Suprapubic skin (tissue), 4 donors: ENCODE results near the gene SLC35A4. TPM values are rescaled to one million over a fixed set of nuclear protein-coding genes. Genes with fewer than 3 reads are reported as not detected.

Experiments
- DNase-seq, 2 donors: peaks; one replicate each; pipeline ENCODE4 v3.0.0-alpha.2; 2019; ENCODE audit warnings: low spot score in 2 of 2
- H3K27ac ChIP-seq: fragments of 200-600 bp; sonication (generic); one replicate; pipeline ENCODE4 v1.5.1; 2019
- H3K27me3 ChIP-seq: fragments of 200-600 bp; sonication (generic); one replicate; pipeline ENCODE4 v1.5.1; 2019
- H3K36me3 ChIP-seq: fragments of 200-600 bp; sonication (generic); one replicate; pipeline ENCODE4 v1.5.1; 2019
- H3K4me1 ChIP-seq: fragments of 200-600 bp; sonication (generic); one replicate; pipeline ENCODE4 v1.5.1; 2019
- H3K4me3 ChIP-seq: fragments of 200-600 bp; sonication (generic); one replicate; pipeline ENCODE4 v1.5.1; 2019; ENCODE audit warnings: mild to moderate bottlenecking
- H3K9me3 ChIP-seq: fragments of 200-600 bp; sonication (generic); one replicate; pipeline ENCODE4 v1.5.1; 2019
- EP300 ChIP-seq: sonication (generic); formaldehyde crosslinking; IDR thresholded peaks from one replicate; pipeline ENCODE4 v1.6.1; 2017; ENCODE audit warnings: antibody characterized with exemption
- POLR2A ChIP-seq, 2 donors: fragments of 450-650 bp; IDR thresholded peaks; one replicate each; pipeline ENCODE4 v1.6.1; 2017; ENCODE audit warnings: antibody characterized with exemption in 2 of 2, mild to moderate bottlenecking in 2 of 2, moderate library complexity in 2 of 2
- POLR2AphosphoS5 ChIP-seq, 3 donors: sonication (generic); formaldehyde crosslinking; IDR thresholded peaks; one replicate each; pipeline ENCODE4 v1.6.1; 2017; ENCODE audit warnings: antibody characterized with exemption in 3 of 3
- WGBS: methylation state at CpG from one replicate; pipeline ENCODE4 v1.1.5; 2018; 5-methylcytosine and 5-hydroxymethylcytosine counted together
- total RNA-seq, 4 donors: library from RNA; depleted of rRNA; stranded (reverse); fragments of >200 nt; gene quantifications; one replicate each; pipeline ENCODE4 v1.1.0, GENCODE V29; 2016
- TF ChIP-seq, protein P1 (sequence below), 2 donors: fragments of 200-600 bp in 1 of 2; fragments of 450-650 bp in 1 of 2; sonication (generic) in 1 of 2; IDR thresholded peaks; one replicate each; pipeline ENCODE4 v1.5.1; 2016 to 2019; ENCODE audit warnings: antibody characterized with exemption in 2 of 2, mild to moderate bottlenecking in 1 of 2, moderate library complexity in 1 of 2

The SLC35A4 gene
- total RNA-seq, 4 donors from 2014 or later, result 30.7 to 85.0 (median 63.1) TPM

GRCh38 chr5:140569197-140569596 is 4.6 kb downstream of the SLC35A4 start:
- Histone ChIP-seq H3K36me3 (peaks cover 26% of the 10 kb centered on the region), H3K27ac (peak overlapping the region; percentile 3), H3K9me3 (no peaks in the 10 kb centered on the region), H3K4me1 (peaks cover 36% of the 10 kb centered on the region), H3K4me3 (no peak overlapping the region), H3K27me3 (no peaks in the 10 kb centered on the region)
- no peak for DNase-seq
- TF ChIP-seq POLR2AphosphoS5 (IDR thresholded peaks at IDR 0.05) (no peak), POLR2A (IDR thresholded peaks at IDR 0.05) (no peak)
- TF ChIP-seq, protein P1, sequence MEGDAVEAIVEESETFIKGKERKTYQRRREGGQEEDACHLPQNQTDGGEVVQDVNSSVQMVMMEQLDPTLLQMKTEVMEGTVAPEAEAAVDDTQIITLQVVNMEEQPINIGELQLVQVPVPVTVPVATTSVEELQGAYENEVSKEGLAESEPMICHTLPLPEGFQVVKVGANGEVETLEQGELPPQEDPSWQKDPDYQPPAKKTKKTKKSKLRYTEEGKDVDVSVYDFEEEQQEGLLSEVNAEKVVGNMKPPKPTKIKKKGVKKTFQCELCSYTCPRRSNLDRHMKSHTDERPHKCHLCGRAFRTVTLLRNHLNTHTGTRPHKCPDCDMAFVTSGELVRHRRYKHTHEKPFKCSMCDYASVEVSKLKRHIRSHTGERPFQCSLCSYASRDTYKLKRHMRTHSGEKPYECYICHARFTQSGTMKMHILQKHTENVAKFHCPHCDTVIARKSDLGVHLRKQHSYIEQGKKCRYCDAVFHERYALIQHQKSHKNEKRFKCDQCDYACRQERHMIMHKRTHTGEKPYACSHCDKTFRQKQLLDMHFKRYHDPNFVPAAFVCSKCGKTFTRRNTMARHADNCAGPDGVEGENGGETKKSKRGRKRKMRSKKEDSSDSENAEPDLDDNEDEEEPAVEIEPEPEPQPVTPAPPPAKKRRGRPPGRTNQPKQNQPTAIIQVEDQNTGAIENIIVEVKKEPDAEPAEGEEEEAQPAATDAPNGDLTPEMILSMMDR (IDR thresholded peaks at IDR 0.05), result no peak
- 37% methylated on average over 4 of the region's 4 CpGs for WGBS

- Histone ChIP-seq H3K27ac (no peak overlapping the region), H3K4me3 (no peak overlapping the region), H3K36me3 (peaks cover 26% of the 10 kb centered on the region), H3K4me1 (peaks cover 34% of the 10 kb centered on the region), H3K27me3 (no peaks in the 10 kb centered on the region), H3K9me3 (no peaks in the 10 kb centered on the region)
- no peak for DNase-seq
- no peak for TF ChIP-seq POLR2AphosphoS5 (IDR thresholded peaks at IDR 0.05)
- TF ChIP-seq, protein P1 (IDR thresholded peaks at IDR 0.05), result no peak
- TF ChIP-seq POLR2A (IDR thresholded peaks at IDR 0.05), result no peak
- no peak for TF ChIP-seq EP300
- WGBS, result 75% methylated on average over 4 of the region's 4 CpGs
Observed at GRCh38 chr5:140570058-140570457, 5.4 kb downstream of the SLC35A4 start.

DNA sequence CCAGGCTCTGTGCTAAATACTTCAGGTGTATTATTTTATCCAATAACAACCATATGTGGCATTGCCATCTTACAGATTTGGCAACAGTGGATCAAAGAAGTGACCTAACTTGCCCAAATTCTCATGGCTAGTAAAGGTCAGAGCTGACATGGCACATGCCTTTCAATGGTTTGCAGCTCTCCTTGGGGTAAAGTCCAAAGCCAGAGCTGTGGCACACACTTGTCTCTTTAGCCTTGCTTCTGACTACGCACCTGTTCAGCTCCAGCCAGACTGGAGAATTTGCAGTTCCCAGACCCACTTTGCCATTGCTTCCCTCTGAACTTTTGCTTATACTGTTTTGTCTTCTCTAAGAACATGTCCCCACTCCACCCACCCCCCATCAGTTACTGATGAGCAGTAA is 5.9 kb downstream of the SLC35A4 start:
- 100% methylated on average over 1 of the region's 1 CpG for WGBS
- no peak overlapping the region for H3K27ac ChIP-seq
- DNase-seq, result no peak
- peaks cover 26% of the 10 kb centered on the region for H3K36me3 ChIP-seq
- H3K27me3 ChIP-seq, result no peaks in the 10 kb centered on the region
- H3K4me1 ChIP-seq, result peaks cover 30% of the 10 kb centered on the region
- H3K4me3 ChIP-seq, result no peak overlapping the region
- TF ChIP-seq, protein P1 (IDR thresholded peaks at IDR 0.05), result no peak
- TF ChIP-seq POLR2AphosphoS5 (IDR thresholded peaks at IDR 0.05) (no peak), POLR2A (IDR thresholded peaks at IDR 0.05) (no peak), EP300 (no peak)
- no peaks in the 10 kb centered on the region for H3K9me3 ChIP-seq

DNA sequence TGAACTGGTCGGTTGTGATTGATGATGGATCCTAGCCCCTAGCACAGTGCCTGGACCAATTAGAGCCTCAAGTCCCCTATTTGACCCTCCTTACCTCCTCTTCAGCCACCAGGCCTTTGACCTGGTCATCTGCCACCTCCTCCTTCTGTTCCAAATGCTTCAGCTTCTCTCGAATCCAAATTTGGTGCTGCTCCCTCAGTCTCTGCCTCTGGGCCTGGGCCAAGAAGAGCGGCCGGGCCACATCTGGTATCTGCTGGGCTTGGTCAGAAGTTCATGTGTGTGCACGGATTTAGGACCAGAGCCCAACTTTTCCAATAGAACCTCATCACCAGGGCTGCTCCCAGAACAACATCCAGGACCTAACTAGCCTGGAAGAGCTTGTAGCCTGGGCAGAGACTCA is 6.5 kb downstream of the SLC35A4 start:
- Histone ChIP-seq H3K36me3 (peaks cover 26% of the 10 kb centered on the region), H3K4me1 (peaks cover 24% of the 10 kb centered on the region), H3K27ac (no peak overlapping the region), H3K9me3 (no peaks in the 10 kb centered on the region), H3K27me3 (no peaks in the 10 kb centered on the region), H3K4me3 (no peak overlapping the region)
- 78% methylated on average over 5 of the region's 5 CpGs for WGBS
- no peak for DNase-seq
- TF ChIP-seq POLR2AphosphoS5 (IDR thresholded peaks at IDR 0.05) (no peak), EP300 (no peak), POLR2A (IDR thresholded peaks at IDR 0.05) (no peak)
- TF ChIP-seq, protein P1 (IDR thresholded peaks at IDR 0.05), result no peak

DNA sequence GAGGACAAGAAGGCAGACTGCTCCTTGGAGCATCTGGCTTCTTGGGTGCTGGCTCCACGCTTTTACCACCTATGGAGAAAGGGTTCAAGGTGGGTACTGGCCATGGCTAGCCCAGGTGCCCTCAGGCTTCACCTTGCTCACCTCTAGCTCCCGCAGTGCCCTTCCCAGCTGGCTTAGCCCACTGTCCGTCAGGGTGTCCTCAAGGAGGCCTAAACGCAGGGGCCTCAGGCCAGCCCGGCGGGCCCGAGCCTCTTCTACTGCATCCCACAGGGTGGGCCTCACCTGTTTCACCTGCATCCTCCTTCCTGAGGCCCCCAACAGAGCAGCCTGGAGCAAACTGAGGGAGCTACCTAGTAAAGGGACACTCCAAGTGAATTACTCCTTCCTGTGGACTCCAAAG is 9.1 kb downstream of the SLC35A4 start:
- Histone ChIP-seq H3K27ac (no peak overlapping the region), H3K4me1 (peaks cover 9% of the 10 kb centered on the region), H3K36me3 (peaks cover 8% of the 10 kb centered on the region), H3K27me3 (no peaks in the 10 kb centered on the region), H3K9me3 (no peaks in the 10 kb centered on the region), H3K4me3 (no peak overlapping the region)
- 87% methylated on average over 7 of the region's 7 CpGs for WGBS
- TF ChIP-seq EP300 (no peak), POLR2A (IDR thresholded peaks at IDR 0.05) (no peak), POLR2AphosphoS5 (IDR thresholded peaks at IDR 0.05) (no peak)
- TF ChIP-seq, protein P1 (IDR thresholded peaks at IDR 0.05), result no peak
- no peak for DNase-seq
